Forelimb muscle (tissue), 1 donor: ENCODE data around the gene FBP2. TPM values are rescaled to one million over a fixed set of nuclear protein-coding genes. Genes with fewer than 3 reads are reported as not detected.
"Not testable (repeated sequence)": the region's sequence is repeated elsewhere in the genome, so short reads cannot be mapped to it uniquely, and the experiment has no call there.

Experiments used
- DNase-seq: peaks from one replicate; pipeline ENCODE4 v3.0.0-alpha.2; 2013; ENCODE audit warnings: low read depth
- polyA plus RNA-seq: library from polyadenylated mRNA; unstranded; fragments of 120-200 nt; gene quantifications from one replicate; pipeline ENCODE4 v1.2.1, GENCODE V29; 2013; ENCODE audit not compliant: insufficient read length

The FBP2 gene
- polyA plus RNA-seq, 1 donor, result 91.5 TPM

DNA sequence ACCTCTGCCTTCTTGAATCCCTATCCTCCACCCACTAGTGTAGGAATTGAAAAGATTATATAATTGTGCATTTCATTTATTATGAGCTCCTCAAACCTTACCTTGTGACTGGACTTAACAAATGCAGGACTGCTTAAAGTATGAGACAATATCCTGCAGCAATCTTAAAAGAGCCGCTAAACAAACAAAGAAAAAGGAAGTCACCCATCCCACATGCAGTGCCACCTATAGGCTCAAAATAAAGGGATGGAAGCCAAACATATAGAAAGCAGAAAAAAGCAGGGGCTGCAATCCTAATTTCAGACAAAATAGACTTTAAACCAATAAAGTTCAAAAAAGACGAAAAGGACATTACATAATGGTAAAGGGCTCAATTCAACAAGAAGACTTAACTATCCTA, 30.1 kb downstream of the FBP2 start:
- DNase-seq, result no peak

DNA sequence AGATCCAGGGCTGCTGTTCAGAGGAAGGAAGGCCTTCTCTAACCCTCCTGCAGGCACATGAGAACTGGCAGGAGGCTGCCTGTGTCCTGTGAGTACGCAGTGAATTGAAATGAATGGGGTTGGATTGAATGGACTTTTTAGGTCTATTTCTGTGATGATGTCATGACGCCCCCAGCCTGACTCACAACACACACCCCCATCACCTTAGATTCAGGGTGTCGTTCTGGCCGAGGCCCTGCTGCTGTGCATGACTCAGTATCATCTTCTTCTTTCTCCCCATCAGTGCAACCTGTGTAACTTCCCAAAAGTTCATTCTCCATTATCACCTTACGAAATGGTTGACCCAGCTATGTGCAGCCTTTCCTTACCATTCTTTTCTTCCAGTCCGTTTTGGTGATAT, 33.4 kb downstream of the FBP2 start:
- no peak for DNase-seq

DNA sequence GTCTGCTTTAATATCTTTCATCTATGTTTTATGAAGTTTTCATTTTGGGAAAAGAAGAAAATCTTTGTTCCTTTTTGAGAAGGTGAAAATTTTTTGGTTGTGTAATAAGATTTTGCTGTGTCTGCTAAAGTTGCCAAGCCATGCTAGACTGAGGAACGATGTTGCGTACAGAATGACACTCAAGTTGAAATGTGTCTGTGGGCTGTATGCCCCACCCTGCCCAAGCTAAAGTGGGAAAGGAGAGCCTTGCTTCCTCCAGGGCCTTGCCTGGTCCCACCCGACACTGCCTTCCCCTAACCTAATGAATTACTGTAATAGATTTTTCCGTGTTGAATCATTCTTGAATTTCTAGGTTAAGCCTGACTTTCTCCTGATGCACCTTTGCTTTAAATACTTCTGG, 36.2 kb downstream of the FBP2 start:
- no peak for DNase-seq

DNA sequence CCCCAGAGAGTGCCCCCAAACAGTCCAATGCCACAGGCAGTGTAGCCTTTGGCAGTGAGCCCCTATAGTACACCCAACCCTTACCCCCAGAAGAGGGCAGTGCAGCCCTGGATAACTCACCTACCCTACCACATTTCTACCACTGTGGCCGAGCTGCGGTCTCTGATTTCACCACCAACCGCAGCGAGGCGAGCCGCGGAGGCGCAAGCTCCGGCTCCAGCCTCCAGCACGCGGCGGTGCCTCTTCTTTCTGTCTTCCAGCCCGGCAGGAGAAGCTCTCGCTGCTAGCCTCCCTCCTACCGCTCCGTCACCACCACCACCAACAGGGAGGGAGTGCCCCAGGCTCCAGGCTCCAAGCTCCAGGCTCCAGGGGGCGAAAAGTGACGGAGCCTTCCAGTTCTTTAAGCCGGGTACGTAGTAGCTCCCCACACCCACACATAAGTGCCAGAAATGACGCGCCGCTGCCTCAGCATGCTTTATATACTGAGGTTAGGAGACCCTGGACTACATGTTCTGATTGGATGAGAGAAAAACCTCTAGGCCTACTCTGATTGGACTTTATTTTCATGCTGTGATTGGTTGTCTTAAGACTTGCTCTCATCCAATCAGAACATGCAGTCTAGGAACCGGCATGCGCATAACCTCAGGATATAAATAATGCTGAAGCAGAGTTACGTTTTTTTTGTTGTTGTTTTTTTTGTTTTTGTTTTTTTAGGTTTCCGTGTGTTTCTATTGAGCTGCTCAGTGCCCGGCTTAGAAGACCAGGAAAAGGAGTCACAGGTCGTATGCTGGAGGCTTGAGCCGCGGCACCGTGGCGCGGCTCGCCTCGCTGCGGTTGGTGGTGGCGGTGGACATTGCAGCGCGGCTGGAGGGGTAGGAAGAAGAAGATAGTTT, 38.9 kb downstream of the FBP2 start, which contains the start of gene PCAT7:
PCAT7 (plus strand) TSS at position 645 of the 893 bp plus-strand sequence.
- no peak for DNase-seq

DNA sequence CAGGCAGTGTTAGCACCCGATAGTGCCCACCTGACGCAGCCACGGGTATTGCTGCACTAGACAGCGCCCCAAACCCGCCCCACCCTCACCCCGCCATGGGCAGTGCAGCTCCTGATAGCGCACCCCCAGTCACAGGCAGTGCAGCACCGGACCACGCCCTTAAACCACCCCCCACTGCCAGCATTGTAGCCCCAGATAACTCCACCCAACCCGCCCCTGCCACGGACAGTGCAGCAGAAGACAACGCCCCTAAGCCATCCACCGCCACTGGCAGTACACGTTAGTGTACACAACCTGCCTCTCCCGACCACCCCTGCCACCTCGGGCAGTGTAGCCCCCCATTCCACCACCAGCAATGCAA, 39.6 kb downstream of the FBP2 start:
- DNase-seq, result no peak

DNA sequence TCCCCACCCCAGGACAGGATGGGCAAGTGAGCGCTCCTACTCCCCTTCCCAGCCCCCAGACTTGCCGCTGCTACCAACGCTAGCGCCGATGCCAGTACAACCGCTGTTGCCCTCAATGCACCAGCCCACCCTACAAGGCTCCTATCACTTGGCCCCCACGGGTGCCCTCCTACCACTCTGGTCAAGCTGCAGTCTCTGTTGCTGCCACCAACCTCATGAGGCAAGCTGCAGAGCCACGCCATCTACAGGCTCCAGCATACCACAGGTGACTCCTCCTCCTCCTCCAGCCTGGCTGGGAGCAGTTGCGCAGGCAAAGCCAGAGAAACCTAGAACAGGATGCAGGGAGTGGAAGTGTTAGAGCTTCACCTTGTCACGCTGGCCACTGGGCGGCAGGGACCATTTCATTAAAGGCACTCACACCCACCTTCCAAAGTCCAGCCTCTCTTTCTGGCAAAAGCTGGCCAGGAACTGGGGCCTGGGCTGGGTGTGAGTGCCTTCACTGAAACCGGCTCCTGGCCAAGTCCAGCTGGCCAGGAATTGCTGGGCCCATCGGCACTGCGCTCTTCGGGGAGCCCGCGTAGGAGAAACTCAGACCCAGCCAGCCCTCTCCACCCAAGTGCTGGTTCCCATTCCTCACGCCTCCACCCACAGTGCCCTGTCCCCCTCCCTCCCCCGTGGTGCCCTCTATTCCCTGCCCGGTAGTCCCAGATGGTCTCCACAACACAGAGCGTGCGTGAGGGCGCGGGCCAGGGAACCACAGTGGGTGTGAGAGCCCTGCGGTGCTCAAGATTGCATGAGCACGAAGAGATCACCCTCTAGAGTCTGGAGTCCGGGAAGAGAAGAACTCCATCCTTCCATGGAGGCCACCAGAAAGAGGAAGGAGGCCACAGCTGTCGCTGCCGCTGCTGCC, 40.3 kb downstream of the FBP2 start:
- DNase-seq, result no peak

DNA sequence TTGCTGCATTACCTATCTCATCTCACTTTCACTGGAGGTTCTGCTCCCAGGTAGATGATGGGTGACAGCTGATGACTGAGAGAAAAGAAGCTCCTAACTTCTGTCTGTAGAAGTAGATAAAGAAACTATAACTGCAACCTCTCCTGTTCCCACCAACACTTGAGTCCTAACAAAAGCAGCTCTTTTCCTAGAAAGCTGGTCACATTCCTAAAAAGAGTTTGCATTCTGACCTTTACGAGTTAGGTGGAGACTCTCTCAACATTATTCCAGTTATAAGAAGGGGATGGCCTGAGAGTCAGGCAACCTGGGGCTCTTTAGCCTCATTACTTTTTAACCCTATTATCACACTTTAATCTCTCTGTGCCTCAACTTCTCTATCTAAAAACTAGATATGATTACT, 47.7 kb downstream of the FBP2 start:
- no peak for DNase-seq

DNA sequence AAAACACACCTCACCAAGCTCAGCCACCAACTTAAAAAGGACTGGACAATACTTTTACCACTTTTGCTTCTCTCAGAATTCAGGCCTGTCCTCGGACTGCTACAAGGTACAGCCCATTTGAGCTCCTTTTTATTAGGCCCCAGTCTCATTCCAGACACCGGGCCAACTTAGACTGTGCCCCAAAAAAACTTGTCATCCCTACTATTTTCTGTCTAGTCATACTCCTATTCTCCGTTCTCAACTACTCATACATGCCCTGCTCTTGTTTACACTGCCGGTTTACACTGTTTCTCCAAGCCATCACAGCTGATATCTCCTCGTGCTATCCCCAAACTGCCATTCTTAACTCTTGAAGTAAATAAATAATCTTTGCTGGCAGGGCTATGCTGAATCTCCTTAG, 49.3 kb downstream of the FBP2 start:
- not testable (repeated sequence) for DNase-seq

DNA sequence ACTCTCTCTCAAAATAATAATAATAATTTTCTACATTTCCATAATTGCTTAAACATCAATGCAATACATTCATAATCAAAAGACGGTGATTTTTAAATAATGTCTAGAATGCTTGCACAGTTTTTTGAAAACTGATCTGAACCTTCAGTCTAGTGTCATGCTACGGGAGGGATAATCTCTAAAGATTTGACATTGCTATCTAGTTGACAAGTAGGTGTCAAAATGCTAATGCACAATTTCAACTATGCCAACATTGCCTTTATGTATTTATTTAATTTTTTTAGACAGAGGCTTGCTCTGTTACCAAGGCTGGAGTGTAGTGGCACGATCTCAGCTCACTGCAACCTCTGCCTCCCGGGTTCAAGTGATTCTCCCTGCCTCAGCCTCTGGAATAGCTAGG, 54.7 kb downstream of the FBP2 start:
- DNase-seq, result no peak

DNA sequence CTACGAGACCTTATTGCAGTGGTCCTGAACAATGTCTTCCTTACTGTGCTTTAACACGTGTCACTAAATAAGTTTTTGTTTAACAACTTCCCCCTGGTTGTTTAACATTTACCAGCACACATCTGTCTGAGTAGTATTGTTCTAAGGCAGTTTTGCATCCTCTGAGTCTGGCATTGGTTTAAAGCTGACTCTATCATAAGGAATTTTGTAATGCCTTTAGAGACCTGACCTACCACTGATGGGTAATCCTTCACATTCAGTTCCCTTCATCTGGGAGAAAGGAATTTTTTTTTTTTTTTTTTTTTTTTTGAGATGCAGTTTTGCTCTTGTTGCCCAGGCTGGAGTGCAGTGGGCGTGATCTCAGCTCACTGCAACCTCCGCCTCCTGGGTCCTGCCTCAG, 58.7 kb downstream of the FBP2 start:
- no peak for DNase-seq

DNA sequence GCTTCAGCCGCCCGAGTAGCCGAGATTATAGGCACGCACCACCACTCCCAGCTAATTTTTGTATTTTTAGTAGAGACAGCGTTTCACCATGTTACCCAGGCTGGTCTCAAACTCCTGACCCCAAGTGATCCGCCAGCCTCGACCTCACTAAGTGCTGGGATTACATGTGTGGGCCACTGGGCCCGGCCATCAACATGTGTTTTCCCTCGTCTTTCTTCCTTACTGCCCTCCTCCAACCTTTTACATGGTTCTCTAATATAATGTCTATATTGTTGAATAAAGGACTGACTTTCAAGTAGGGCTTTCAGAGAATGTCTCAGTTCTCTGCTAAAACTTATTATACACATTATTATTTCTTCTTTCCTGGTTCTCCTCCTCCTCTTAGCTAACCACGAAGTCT, 60.0 kb downstream of the FBP2 start:
- no peak for DNase-seq

DNA sequence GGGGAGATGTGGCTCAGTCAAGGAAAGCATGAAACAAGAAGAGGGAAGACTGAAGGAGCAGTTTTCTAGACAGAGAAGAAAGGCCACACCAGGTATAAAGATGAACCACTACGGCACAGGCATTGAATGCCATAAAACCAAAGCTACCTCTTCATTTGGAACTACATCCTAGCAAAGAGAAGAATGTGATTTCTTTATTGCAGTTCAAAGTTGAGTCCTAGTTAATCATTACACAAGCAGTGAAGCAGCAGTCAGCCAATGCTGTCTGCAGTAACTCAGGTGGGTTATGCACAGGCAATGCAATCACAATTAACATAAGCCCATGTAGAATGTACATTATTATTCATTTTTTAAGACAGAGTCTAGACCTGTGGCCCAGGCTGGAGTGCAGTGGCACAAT, 60.5 kb downstream of the FBP2 start:
- no peak for DNase-seq

DNA sequence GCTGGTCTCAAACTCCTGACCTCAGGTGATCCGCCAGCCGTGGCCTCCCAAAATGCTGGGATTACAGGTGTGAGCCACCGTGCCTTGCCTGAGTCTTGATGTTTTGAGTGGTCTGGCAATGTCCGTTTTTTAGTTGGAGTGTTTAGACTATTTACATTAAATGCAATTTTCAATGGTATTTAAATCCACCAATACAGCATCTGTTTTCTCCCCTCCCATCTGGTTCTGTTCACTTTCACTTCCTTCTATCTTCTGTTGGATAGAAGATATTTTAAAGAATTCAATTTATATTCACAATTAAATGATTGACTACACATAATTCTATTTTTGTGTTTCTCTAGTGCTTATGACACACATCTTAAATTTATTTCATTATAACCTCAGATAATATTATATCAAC, 64.7 kb downstream of the FBP2 start:
- DNase-seq, result no peak

DNA sequence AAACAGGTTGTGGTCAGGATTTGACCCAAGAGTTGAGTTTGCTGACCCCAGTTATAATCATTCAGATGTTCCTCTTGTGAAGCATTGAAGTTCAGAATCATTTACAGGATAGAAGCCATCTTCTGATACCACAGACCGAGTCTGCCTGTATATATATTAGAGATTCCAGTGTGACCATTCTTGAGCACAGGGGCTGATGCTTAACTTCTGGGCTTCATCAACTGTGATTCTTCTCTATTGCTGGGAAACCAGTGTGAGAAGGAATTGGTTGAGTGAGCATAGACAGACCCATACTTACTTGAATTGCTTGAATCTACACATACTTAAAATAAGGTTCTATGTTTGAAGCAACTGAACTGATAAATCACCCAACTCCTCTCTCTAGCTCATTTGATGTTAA, 66.7 kb downstream of the FBP2 start:
- DNase-seq, result no peak

DNA sequence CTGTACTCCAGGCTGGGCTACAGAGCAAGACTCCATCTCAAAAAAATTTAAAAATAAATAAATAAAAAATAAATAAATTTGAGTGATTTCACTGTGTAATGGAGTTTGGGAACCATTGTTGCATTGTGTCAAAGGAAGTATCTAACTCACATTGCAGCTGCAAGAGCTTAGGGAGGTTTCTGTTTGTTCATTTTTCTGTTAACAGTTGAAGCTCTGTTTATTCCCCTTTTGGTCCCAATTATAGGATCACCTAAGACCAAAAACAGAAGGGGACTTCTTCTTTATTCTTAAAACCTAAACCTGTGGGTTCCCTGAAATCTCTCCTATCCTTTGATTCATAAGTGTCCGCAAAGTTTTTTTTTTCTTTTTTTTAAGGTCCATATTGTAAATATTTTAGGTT, 67.4 kb downstream of the FBP2 start:
- no peak for DNase-seq

DNA sequence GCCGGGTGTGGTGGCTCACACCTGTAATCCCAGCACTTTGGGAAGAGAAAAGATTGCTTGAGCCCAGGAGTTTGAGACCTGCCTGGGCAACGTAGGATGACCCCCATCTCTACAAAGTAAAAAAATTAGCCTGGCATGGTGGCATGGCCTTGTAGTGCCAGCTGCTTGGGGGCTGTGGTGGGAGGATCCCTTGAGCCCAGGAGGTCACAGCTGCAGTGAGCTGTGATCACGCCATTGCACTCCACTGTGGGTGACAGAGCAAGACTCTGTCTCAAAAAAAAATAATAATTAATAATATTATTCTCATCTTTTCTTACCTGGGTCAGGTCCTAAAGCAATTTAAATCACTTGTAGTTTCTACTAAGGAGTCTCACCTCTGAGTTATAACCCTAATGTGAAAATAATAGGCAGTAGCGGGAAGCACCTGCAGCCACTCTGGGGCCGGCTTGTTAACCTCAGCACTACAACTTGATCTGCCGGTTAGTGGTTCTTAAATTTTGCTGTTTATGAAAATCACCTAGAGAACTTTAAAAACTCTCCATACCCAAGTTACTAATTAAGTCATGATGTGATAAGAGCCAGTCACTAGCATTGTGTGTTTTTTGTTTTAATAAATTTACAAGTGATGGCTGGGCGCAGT, 68.1 kb downstream of the FBP2 start:
- DNase-seq, result no peak

DNA sequence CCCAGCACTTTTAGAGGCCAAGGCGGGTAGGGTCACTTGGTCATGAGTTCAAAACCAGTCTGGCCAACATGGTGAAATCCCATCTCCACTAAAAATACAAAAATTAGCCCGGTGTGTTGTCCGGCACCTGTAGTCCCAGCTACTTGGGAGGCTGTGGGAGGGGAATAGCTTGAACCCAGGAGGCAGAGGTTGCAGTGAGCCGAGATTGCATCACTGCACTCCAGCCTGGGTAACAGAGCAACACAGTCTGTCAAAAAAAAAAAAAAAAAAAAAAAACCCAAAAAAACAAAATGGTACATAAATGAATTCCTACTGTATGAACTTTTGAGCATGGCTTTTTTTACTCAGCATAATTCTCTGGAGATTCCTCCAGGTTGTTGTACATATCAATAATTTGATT, 76.4 kb downstream of the FBP2 start:
- no peak for DNase-seq

DNA sequence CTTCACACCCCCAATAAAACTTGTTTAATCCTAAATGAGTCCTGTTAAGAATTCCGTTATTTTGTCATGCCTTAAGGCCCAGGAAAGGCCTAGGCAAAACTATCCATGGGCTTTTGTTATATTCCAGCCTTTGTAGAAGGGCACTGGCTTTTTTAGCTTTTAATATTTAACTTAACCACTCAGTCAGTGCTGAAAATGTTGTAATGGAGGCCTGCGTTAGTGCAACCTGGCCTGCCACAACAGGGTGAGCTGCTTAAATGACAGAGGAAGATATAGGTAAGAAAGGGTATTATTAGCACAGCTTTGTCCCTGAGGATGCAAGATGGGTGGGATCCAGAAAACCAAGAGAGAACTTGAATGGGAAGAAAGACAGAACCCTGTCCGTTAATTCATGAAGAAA, 78.9 kb downstream of the FBP2 start:
- no peak for DNase-seq

DNA sequence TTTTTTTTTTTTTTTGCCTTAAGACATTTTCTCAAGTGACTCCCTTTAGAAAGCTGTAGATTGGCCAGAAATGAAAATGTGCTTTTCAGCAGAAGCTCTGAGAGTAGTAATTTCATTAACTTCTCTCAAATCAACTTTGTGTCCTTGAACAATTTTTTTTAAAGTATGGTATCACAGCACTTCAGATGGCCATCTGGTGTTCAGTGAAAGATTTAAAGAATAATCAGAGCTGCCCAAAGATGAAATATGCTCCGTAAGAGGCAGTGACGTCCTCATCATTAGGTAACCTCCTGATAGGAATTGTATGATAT, 81.7 kb downstream of the FBP2 start:
- DNase-seq, result no peak

DNA sequence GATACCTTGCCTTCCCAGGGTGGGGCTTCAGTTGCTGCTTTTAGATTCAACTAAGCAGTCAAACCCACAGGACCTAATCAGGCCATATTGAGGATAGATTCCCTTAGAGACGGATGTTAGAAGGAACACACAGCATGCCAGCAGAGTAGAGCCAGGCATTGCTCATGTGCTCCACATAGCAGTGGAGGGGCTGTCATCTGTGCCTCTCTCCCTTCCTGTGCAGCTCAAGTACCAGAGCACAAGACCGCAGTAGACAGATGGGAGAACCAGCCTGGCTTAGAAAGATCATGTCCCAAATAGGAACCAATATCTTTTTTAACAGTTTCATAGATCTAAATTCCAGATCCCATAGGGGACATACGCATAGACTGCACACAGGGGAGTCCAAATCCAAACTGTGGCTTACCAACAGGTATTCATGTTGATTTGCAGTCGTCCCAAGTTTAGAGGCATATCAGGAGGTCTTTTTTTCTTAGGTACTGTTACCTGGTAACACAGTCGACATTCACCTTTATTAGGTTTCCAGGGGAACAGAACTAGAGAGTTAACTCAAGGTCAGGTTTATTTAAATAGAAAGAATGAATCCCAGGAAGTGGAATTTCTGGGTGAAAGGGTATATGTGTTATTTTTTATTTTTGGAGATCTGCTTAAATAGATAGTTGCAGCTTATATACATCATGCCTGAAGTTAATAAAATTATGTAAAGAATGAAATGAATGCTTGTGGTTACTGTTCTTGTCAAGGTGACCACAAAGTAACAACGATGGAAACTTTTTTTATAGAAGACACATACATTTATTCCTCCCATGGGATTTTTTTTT, 82.3 kb downstream of the FBP2 start:
- DNase-seq, result no peak
